ENCODE data around the gene CEP68.

GRCh38 chr2:65043001-65043400 is 13.2 kb upstream of the CEP68 start:
- TF ChIP-seq POLR2A (IDR thresholded peaks at IDR 0.05) (no peak), CTCF (IDR thresholded peaks at IDR 0.05) (no peak)

All from esophagus squamous epithelium (tissue), 4 donors.